K562 (cell line): ENCODE data around the gene CTPS1. TPM values are rescaled to one million over a fixed set of nuclear protein-coding genes. Genes with fewer than 3 reads are reported as not detected.

Experiments
- ATAC-seq: fragments of 200-7000 bp; cut with Tn5 transposase; 3 replicates; pipeline ENCODE4 v1.9.1; 2020; ENCODE audit warnings: moderate library complexity
- BruUV-seq: library from RNA; stranded (reverse); fragments of 400-500 nt; replicated peaks from 2 replicates; lab custom pipeline; 2021; lab: Mats Ljungman, UMichigan
- CTCF ChIA-PET: fragments of 300-600 bp; formaldehyde crosslinking; extraction: SDS; loops from one replicate; lab custom pipeline; 2021; ENCODE audit warnings: low intra/inter-chr PET ratio; lab: Yijun Ruan, JAX
- POLR2A ChIA-PET: fragments of 300-600, 350-650 bp; sonication (Branson Sonifier 250); formaldehyde crosslinking; extraction: SDS; loops from one replicate; lab custom pipeline; 2021; ENCODE audit warnings: antibody characterized with exemption, inconsistent platforms; lab: Yijun Ruan, JAX
- DNase-seq, 4 experiments: peaks; one replicate each; pipeline versions ENCODE4 v3.0.0 to v3.0.0-alpha.2; 2011 to 2018; ENCODE audit warnings: low spot score in 3 of 4, mixed read lengths in 3 of 4; ENCODE audit errors: extremely low read depth in 1 of 4
- FAIRE-seq: peaks from 2 replicates; lab custom pipeline; 2011; peaks lifted over from hg19 to GRCh38; lab: Jason Lieb, UNC
- H2AFZ ChIP-seq: 2 replicates; pipeline ENCODE4 v1.6.0; 2011; ENCODE audit warnings: low read depth, low read length, control low read depth, inconsistent platforms
- H3K27ac ChIP-seq: fragments of 200-600 bp; 3 replicates; pipeline ENCODE4 v1.8.0; 2011; ENCODE audit warnings: low read depth, mild to moderate bottlenecking, control low read depth, inconsistent platforms, low read length, moderate library complexity, mixed read lengths; ENCODE audit errors: extremely low read depth
- H3K27me3 ChIP-seq, 2 experiments: fragments of 300-600 bp in 1 of 2; 2 replicates in 1 of 2; 3 replicates in 1 of 2; pipeline versions ENCODE4 v1.6.0 to v1.8.0; 2011; ENCODE audit warnings: inconsistent platforms in 2 of 2, low read length in 2 of 2, mild to moderate bottlenecking in 1 of 2, mixed read lengths in 1 of 2, moderate library complexity in 1 of 2; ENCODE audit not compliant: control insufficient read depth in 2 of 2, insufficient read depth in 2 of 2
- H3K36me3 ChIP-seq: fragments of 300-600 bp; 3 replicates; pipeline ENCODE4 v1.8.0; 2011; ENCODE audit warnings: mild to moderate bottlenecking, low read length, inconsistent platforms; ENCODE audit not compliant: control insufficient read depth, insufficient read depth
- H3K4me1 ChIP-seq, 2 experiments: fragments of 200-600 bp in 1 of 2; replicated peaks in 1 of 2; 2 replicates in 1 of 2; 3 replicates in 1 of 2; pipeline versions ENCODE4 v1.5.1 to v1.8.0; 2011; ENCODE audit warnings: inconsistent platforms in 2 of 2, low read length in 2 of 2, mild to moderate bottlenecking in 1 of 2, mixed read lengths in 1 of 2, moderate library complexity in 1 of 2; ENCODE audit not compliant: control insufficient read depth in 2 of 2, insufficient read depth in 2 of 2
- H3K4me2 ChIP-seq: 2 replicates; pipeline ENCODE4 v1.6.1; 2011; ENCODE audit warnings: low read length, control low read depth, inconsistent platforms, mixed read lengths; ENCODE audit not compliant: insufficient read depth
- H3K4me3 ChIP-seq: fragments of 200-600 bp; sonication (generic), shearing (Covaris generic); 2 replicates; pipeline ENCODE4 v1.5.1; 2016; ENCODE audit warnings: control low read depth, inconsistent platforms
- H3K79me2 ChIP-seq: fragments of 200-600 bp; 3 replicates; pipeline ENCODE4 v1.8.0; 2011; ENCODE audit warnings: low read length, inconsistent platforms; ENCODE audit not compliant: control insufficient read depth, insufficient read depth
- H3K9ac ChIP-seq, 2 experiments: 2 replicates each; pipeline versions ENCODE4 v1.6.0 to v1.6.1; 2011; ENCODE audit warnings: low read depth in 2 of 2, low read length in 2 of 2, control low read depth in 1 of 2, inconsistent platforms in 1 of 2, mild to moderate bottlenecking in 1 of 2, mixed read lengths in 1 of 2; ENCODE audit not compliant: insufficient read depth in 1 of 2
- H3K9me1 ChIP-seq: one replicate; pipeline ENCODE4 v1.6.0; 2011; ENCODE audit warnings: inconsistent platforms, mild to moderate bottlenecking, low read length, moderate library complexity; ENCODE audit not compliant: control insufficient read depth, insufficient read depth
- H3K9me3 ChIP-seq: replicated peaks from 2 replicates; pipeline ENCODE4 v1.5.1; 2011; ENCODE audit warnings: low read depth, low read length, inconsistent platforms; ENCODE audit not compliant: control insufficient read depth, insufficient read depth
- H4K20me1 ChIP-seq: replicated peaks from 2 replicates; pipeline ENCODE4 v1.6.1; 2011; ENCODE audit warnings: low read length, inconsistent platforms, mixed read lengths; ENCODE audit not compliant: control insufficient read depth, insufficient read depth
- CC2D1A ChIP-seq: fragments of 450-650 bp; IDR thresholded peaks from 2 replicates; pipeline ENCODE4 v1.6.1; 2017; ENCODE audit warnings: mild to moderate bottlenecking
- CHD4 ChIP-seq: fragments of 200-600 bp; sonication (generic); IDR thresholded peaks from 3 replicates; pipeline ENCODE4 v1.6.1; 2012; ENCODE audit warnings: low read depth, mild to moderate bottlenecking, mixed read lengths, low read length, inconsistent platforms; ENCODE audit not compliant: insufficient read depth, insufficient replicate concordance, poor library complexity, severe bottlenecking
- DPF2 ChIP-seq: fragments of 450-650 bp; IDR thresholded peaks from 2 replicates; pipeline ENCODE4 v1.6.1; 2016
- ELF2 ChIP-seq: fragments of 250-450 bp; sonication (Bioruptor Pico); IDR thresholded peaks from 2 replicates; pipeline ENCODE4 v1.5.0; 2021; ENCODE audit warnings: mild to moderate bottlenecking
- ETS1 ChIP-seq: conservative IDR thresholded peaks from 2 replicates; pipeline ENCODE4 v1.6.1; 2011; ENCODE audit warnings: low read depth, mild to moderate bottlenecking, low read length; ENCODE audit not compliant: control insufficient read depth
- FOXP1 ChIP-seq: sonication (generic); formaldehyde crosslinking; IDR thresholded peaks from 2 replicates; pipeline ENCODE4 v1.8.0; 2022; ENCODE audit warnings: mild to moderate bottlenecking, missing genetic modification reagents
- FUS ChIP-seq: fragments of 200-400 bp; formaldehyde crosslinking; optimal IDR thresholded peaks from 2 replicates; pipeline ENCODE3; 2017; ENCODE audit warnings: low read depth, low read length
- IRF9 ChIP-seq: fragments of 450-650 bp; IDR thresholded peaks from 2 replicates; pipeline ENCODE4 v1.6.1; 2016; ENCODE audit warnings: missing biosample characterization, missing genetic modification characterization
- KDM5B ChIP-seq: fragments of 200-600 bp; sonication (generic); IDR thresholded peaks from 2 replicates; pipeline ENCODE4 v1.6.1; 2012; ENCODE audit warnings: low read depth, mild to moderate bottlenecking, moderate library complexity, low read length, control low read depth, inconsistent platforms; ENCODE audit not compliant: insufficient replicate concordance
- NR0B1 ChIP-seq: fragments of 450-650 bp; IDR thresholded peaks from one replicate; pipeline ENCODE4 v1.6.1; 2018; ENCODE audit warnings: mild to moderate bottlenecking, moderate library complexity; ENCODE audit not compliant: partially characterized antibody
- RBM22 ChIP-seq: fragments of 200-400 bp; formaldehyde crosslinking; IDR thresholded peaks from 2 replicates; pipeline ENCODE4 v1.6.1; 2018; ENCODE audit warnings: low read length, low read depth; ENCODE audit not compliant: poor library complexity, severe bottlenecking
- TBP ChIP-seq: optimal IDR thresholded peaks from 2 replicates; pipeline ENCODE3; 2011; ENCODE audit warnings: low read depth, low read length, improper control_type of control experiment
- XRCC5 ChIP-seq: fragments of 200-400 bp; formaldehyde crosslinking; IDR thresholded peaks from 2 replicates; pipeline ENCODE4 v1.6.1; 2017; ENCODE audit warnings: low read depth, mild to moderate bottlenecking, low read length
- ZNF408 ChIP-seq: fragments of 250-450 bp; sonication (Bioruptor Pico); IDR thresholded peaks from 2 replicates; pipeline ENCODE4 v1.4.0; 2020; ENCODE audit warnings: low read depth, mild to moderate bottlenecking, moderate library complexity
- WGBS: fragments of 100-300 bp; shearing (Covaris generic); methylation state at CpG from one replicate; pipeline ENCODE4 v1.1.6; 2016; ENCODE audit warnings: low coverage, mixed read lengths; ENCODE audit not compliant: insufficient coverage; ENCODE audit errors: missing lambda C conversion rate; 5-methylcytosine and 5-hydroxymethylcytosine counted together
- in situ Hi-C: fragments of 300-500 bp; cut with MboI; formaldehyde crosslinking; loops from 4 replicates; pipeline ENCODE4 v1.15.0; 2018; ENCODE audit warnings: inconsistent platforms, mixed read lengths
- intact Hi-C: fragments of 100-400 bp; cut with micrococcal nuclease; formaldehyde crosslinking; loops from 2 replicates; pipeline ENCODE4 v1.14.2; 2022
- polyA plus RNA-seq, 8 experiments: library from polyadenylated mRNA; depleted of rRNA in 4 of 8; stranded (reverse) in 5 of 8; unstranded in 3 of 8; fragments of >200 nt; fragmentation: Nextera tagmentation in 2 of 8; fragmentation: Illumina TruSeq in 1 of 8; extraction: Ambion mirVana in 2 of 8; extraction: Trizol in 1 of 8; gene quantifications; 2 replicates each; pipeline versions ENCODE4 v1.2.1 to v1.2.3, GENCODE V29; 2011 to 2014; ENCODE audit warnings: inconsistent platforms in 1 of 8, missing spikeins in 1 of 8
- total RNA-seq, 7 experiments: library from RNA; depleted of rRNA in 6 of 7; stranded (reverse); fragments of >200 nt in 6 of 7; fragmentation: Illumina TruSeq in 2 of 7; extraction: Trizol in 2 of 7; gene quantifications; 2 replicates each; pipeline versions ENCODE4 v1.2.1 to v1.2.3, GENCODE V29; 2011 to 2021; ENCODE audit warnings: low replicate concordance in 1 of 7

CTPS1 gene
- total and polyA plus RNA-seq, 9 of the 15 experiments (the other 6 are each of a cell fraction or from before 2014, with no cell fraction given), result 44.4 to 164 (median 87.7) TPM

- BruUV-seq, result no TSS peak
- intact Hi-C loops, result no loop called here
- no peaks in the 10 kb centered on the region for H3K4me1 ChIP-seq
- H4K20me1 ChIP-seq, result no peaks in the 10 kb centered on the region; the same call in 1 of the 2 replicates
- no peak overlapping the region for H3K9ac ChIP-seq
- no peak overlapping the region for H2AFZ ChIP-seq
- POLR2A ChIA-PET, result interaction anchor here (0.6 to 2.7 kb wide), 6 partner anchors 9 to 104 kb away, joined by 3 to 15 read pairs (median 4); partner anchors contain the start of gene CITED4
- FAIRE-seq, result no peak
- H3K36me3 ChIP-seq, result no peaks in the 10 kb centered on the region
- WGBS, result 14% methylated on average over 4 of the region's 4 CpGs
- H3K9me3 ChIP-seq, result no peaks in the 10 kb centered on the region
- no peak overlapping the region for H3K27ac ChIP-seq
- H3K4me3 ChIP-seq, result no peak overlapping the region
- H3K27me3 ChIP-seq, result peaks cover 30 to 31% of the 10 kb centered on the region in 2 experiments
- no peak for ATAC-seq
- no peaks in the 10 kb centered on the region for H3K79me2 ChIP-seq
- in situ Hi-C loops, result no loop called here
- no peak overlapping the region for H3K4me2 ChIP-seq
- TF ChIP-seq XRCC5, result no peak
- TF ChIP-seq FUS, result no peak
- TF ChIP-seq CC2D1A, result no peak
- TF ChIP-seq IRF9 (tag), result no peak
- no peak for TF ChIP-seq RBM22
- TF ChIP-seq NR0B1, result no peak
- no peak for TF ChIP-seq ELF2 (CRISPR knock-in tag)
- no peak for TF ChIP-seq CHD4
- no peak for TF ChIP-seq FOXP1
- TF ChIP-seq ZNF408 (CRISPR knock-in tag), result no peak
- no peak for TF ChIP-seq DPF2
- no peak for TF ChIP-seq TBP
- no peak for TF ChIP-seq KDM5B
- no peak for TF ChIP-seq ETS1
- TF ChIP-seq, all 486 proteins: peak for 0
- no peak for DNase-seq
- CTCF ChIA-PET, result no interaction called here
- no peaks in the 10 kb centered on the region for H3K9me1 ChIP-seq
These were observed 13.1 kb upstream of the CTPS1 start for GRCh38 chr1:40966417-40966816.
